NCI-H2029 (cell line): ENCODE results near the gene IP6K3.

Experiments
- DNase-seq: peaks from one replicate; lab custom pipeline; 2025; lab: John Stamatoyannopoulos, UW

Gene IP6K3

GRCh38 chr6:33705268-33705885 lies 41.3 kb downstream of the IP6K3 start:
- DNase-seq = no peak

- DNase-seq = no peak
These were observed 42.3 kb downstream of the IP6K3 start for GRCh38 chr6:33704215-33705066.

- peak; percentile 57 for DNase-seq
These were observed 44.2 kb downstream of the IP6K3 start for GRCh38 chr6:33702345-33702977.

GRCh38 chr6:33700391-33701050 lies 46.2 kb downstream of the IP6K3 start:
- DNase-seq = no peak

- DNase-seq = no peak
These were observed 47.0 kb downstream of the IP6K3 start for GRCh38 chr6:33699739-33700138.

GRCh38 chr6:33699131-33699530 lies 47.6 kb downstream of the IP6K3 start:
- DNase-seq = no peak

GRCh38 chr6:33698494-33698893 lies 48.2 kb downstream of the IP6K3 start:
- DNase-seq = no peak

- no peak for DNase-seq
These were observed 48.9 kb downstream of the IP6K3 start for GRCh38 chr6:33697845-33698244.

GRCh38 chr6:33696548-33697518 lies 49.9 kb downstream of the IP6K3 start:
- DNase-seq = peak; percentile 96

- no peak for DNase-seq
These were observed 50.6 kb downstream of the IP6K3 start for GRCh38 chr6:33696076-33696475.

GRCh38 chr6:33695451-33695887 lies 51.2 kb downstream of the IP6K3 start:
- DNase-seq = no peak

- DNase-seq = no peak
These were observed 51.7 kb downstream of the IP6K3 start for GRCh38 chr6:33694977-33695376.

- DNase-seq = no peak
These were observed 52.2 kb downstream of the IP6K3 start for GRCh38 chr6:33694401-33694931.

- DNase-seq = no peak
These were observed 53.3 kb downstream of the IP6K3 start for GRCh38 chr6:33693186-33694105.

GRCh38 chr6:33692760-33693158 lies 53.9 kb downstream of the IP6K3 start:
- DNase-seq = no peak

- DNase-seq = no peak
These were observed 54.5 kb downstream of the IP6K3 start for GRCh38 chr6:33692078-33692759.

GRCh38 chr6:33691456-33692077 lies 55.1 kb downstream of the IP6K3 start:
- DNase-seq = no peak

- no peak for DNase-seq
These were observed 55.9 kb downstream of the IP6K3 start for GRCh38 chr6:33690766-33691165.

- no peak for DNase-seq
These were observed 56.8 kb downstream of the IP6K3 start for GRCh38 chr6:33689879-33690278.
